ENCODE results near the gene AGPS.

- TF ChIP-seq CTCF (IDR thresholded peaks at IDR 0.05) (no peak), POLR2A (IDR thresholded peaks at IDR 0.05) (no peak)
These were observed 181.8 kb downstream of the AGPS start for GRCh38 chr2:177574356-177574755.
